GM23338 (cell line): ENCODE results near the gene LRRC17. TPM values are rescaled to one million over a fixed set of nuclear protein-coding genes. Genes with fewer than 3 reads are reported as not detected.

ENCODE experiments used
- ATAC-seq: fragments of 200-7000 bp; cut with Tn5 transposase; 3 replicates; pipeline ENCODE4 v1.9.1; 2020
- DNase-seq: peaks from one replicate; pipeline ENCODE4 v3.0.0-alpha.2; 2015; ENCODE audit warnings: low spot score
- H2AFZ ChIP-seq: fragments of 200-600 bp; sonication (generic); 2 replicates; pipeline ENCODE4 v1.8.0; 2016; ENCODE audit warnings: antibody characterized with exemption, mild to moderate bottlenecking, moderate library complexity
- H3F3A ChIP-seq: fragments of 200-600 bp; sonication (generic); replicated peaks from 2 replicates; pipeline ENCODE4 v1.8.0; 2017; ENCODE audit warnings: antibody characterized with exemption, mixed run types, low read depth
- H3K27ac ChIP-seq: fragments of 200-600 bp; sonication (generic); 2 replicates; pipeline ENCODE4 v1.6.1; 2016; ENCODE audit warnings: low read depth
- H3K27me3 ChIP-seq: fragments of 200-600 bp; sonication (generic); 2 replicates; pipeline ENCODE4 v1.8.0; 2016; ENCODE audit warnings: mild to moderate bottlenecking, mixed run types, moderate library complexity; ENCODE audit not compliant: insufficient read depth
- H3K36me3 ChIP-seq: fragments of 200-600 bp; sonication (generic); 2 replicates; pipeline ENCODE4 v1.8.0; 2016; ENCODE audit warnings: mild to moderate bottlenecking; ENCODE audit not compliant: insufficient read depth
- H3K4me1 ChIP-seq: fragments of 200-600 bp; sonication (generic); 2 replicates; pipeline ENCODE4 v1.8.0; 2016; ENCODE audit warnings: mild to moderate bottlenecking, moderate library complexity; ENCODE audit not compliant: insufficient read depth
- H3K4me2 ChIP-seq: fragments of 200-600 bp; sonication (generic); 2 replicates; pipeline ENCODE4 v1.7.1; 2017; ENCODE audit warnings: mixed run types
- H3K4me3 ChIP-seq: fragments of 200-600 bp; sonication (generic); 2 replicates; pipeline ENCODE4 v1.6.1; 2016; ENCODE audit warnings: mixed run types
- H3K79me2 ChIP-seq: fragments of 200-600 bp; sonication (generic); replicated peaks from 2 replicates; pipeline ENCODE4 v1.8.0; 2017; ENCODE audit warnings: mild to moderate bottlenecking; ENCODE audit not compliant: insufficient read depth
- H3K9me2 ChIP-seq: fragments of 200-600 bp; sonication (generic); 2 replicates; pipeline ENCODE4 v1.8.0; 2017; ENCODE audit not compliant: insufficient read depth
- H4K20me1 ChIP-seq: fragments of 200-600 bp; sonication (generic); replicated peaks from 2 replicates; pipeline ENCODE4 v1.8.0; 2017; ENCODE audit warnings: mild to moderate bottlenecking; ENCODE audit not compliant: insufficient read depth
- H3K27ac Mint-ChIP-seq: 2 replicates; pipeline ENCODE4 v1.8.0; 2020; ENCODE audit warnings: inconsistent platforms, mild to moderate bottlenecking, moderate library complexity, mixed read lengths
- H3K27me3 Mint-ChIP-seq: 3 replicates; pipeline ENCODE4 v1.8.0; 2022; ENCODE audit warnings: low read depth, mild to moderate bottlenecking, moderate library complexity, mixed read lengths, inconsistent platforms; ENCODE audit not compliant: insufficient read depth, poor library complexity
- H3K36me3 Mint-ChIP-seq: 3 replicates; pipeline ENCODE4 v1.8.0; 2021; ENCODE audit warnings: low read depth, mild to moderate bottlenecking, inconsistent platforms, moderate library complexity, mixed read lengths
- H3K4me1 Mint-ChIP-seq: 3 replicates; pipeline ENCODE4 v1.8.0; 2020; ENCODE audit warnings: mild to moderate bottlenecking, inconsistent platforms, mixed read lengths
- H3K4me3 Mint-ChIP-seq: 3 replicates; pipeline ENCODE4 v1.8.0; 2021; ENCODE audit warnings: moderate library complexity, mild to moderate bottlenecking, inconsistent platforms, mixed read lengths
- H3K9me3 Mint-ChIP-seq: 3 replicates; pipeline ENCODE4 v1.8.0; 2020; ENCODE audit warnings: moderate library complexity, mild to moderate bottlenecking, inconsistent platforms, mixed read lengths
- JUNB ChIP-seq: IDR thresholded peaks from one replicate; pipeline ENCODE4 v1.6.1; 2016; ENCODE audit warnings: antibody characterized with exemption; ENCODE audit not compliant: unreplicated experiment
- ZNF114 ChIP-seq: fragments of 250-450 bp; sonication (Bioruptor Pico); IDR thresholded peaks from 2 replicates; pipeline ENCODE4 v1.5.0; 2020; ENCODE audit warnings: mild to moderate bottlenecking, moderate library complexity
- ZNF331 ChIP-seq: fragments of 250-450 bp; sonication (Bioruptor Pico); IDR thresholded peaks from 2 replicates; pipeline ENCODE4 v1.5.0; 2020; ENCODE audit warnings: low read depth, mild to moderate bottlenecking, moderate library complexity
- polyA plus RNA-seq: library from polyadenylated mRNA; unstranded; fragments of >200 nt; fragmentation: Nextera tagmentation; extraction: Ambion mirVana; gene quantifications from 2 replicates; pipeline ENCODE4 v1.2.1, GENCODE V29; 2016
- total RNA-seq: library from RNA; depleted of rRNA; stranded (reverse); fragments of >200 nt; shearing (Covaris generic); gene quantifications from 2 replicates; pipeline ENCODE4 v1.2.3, GENCODE V29; 2014
- TF ChIP-seq, protein P1 (sequence below): fragments of 250-450 bp; sonication (Bioruptor Pico); IDR thresholded peaks from 2 replicates; pipeline ENCODE4 v1.5.0; 2020; ENCODE audit warnings: mild to moderate bottlenecking, moderate library complexity
- TF ChIP-seq, protein P2 (sequence below): IDR thresholded peaks from one replicate; pipeline ENCODE4 v1.6.1; 2018; ENCODE audit warnings: antibody characterized with exemption; ENCODE audit not compliant: unreplicated experiment
- TF ChIP-seq, protein P3 (sequence below), 2 experiments: fragments of 200-600 bp in 1 of 2; sonication (generic) in 1 of 2; conservative IDR thresholded peaks; 2 replicates each; pipeline versions ENCODE4 v1.5.1 to v1.6.1; 2016 to 2017; ENCODE audit warnings: antibody characterized with exemption in 2 of 2, low read depth in 2 of 2, mild to moderate bottlenecking in 2 of 2, moderate library complexity in 1 of 2

Gene LRRC17
- total and polyA plus RNA-seq, 2 experiments from 2014 or later: 2.8 to 3.1 TPM

DNA sequence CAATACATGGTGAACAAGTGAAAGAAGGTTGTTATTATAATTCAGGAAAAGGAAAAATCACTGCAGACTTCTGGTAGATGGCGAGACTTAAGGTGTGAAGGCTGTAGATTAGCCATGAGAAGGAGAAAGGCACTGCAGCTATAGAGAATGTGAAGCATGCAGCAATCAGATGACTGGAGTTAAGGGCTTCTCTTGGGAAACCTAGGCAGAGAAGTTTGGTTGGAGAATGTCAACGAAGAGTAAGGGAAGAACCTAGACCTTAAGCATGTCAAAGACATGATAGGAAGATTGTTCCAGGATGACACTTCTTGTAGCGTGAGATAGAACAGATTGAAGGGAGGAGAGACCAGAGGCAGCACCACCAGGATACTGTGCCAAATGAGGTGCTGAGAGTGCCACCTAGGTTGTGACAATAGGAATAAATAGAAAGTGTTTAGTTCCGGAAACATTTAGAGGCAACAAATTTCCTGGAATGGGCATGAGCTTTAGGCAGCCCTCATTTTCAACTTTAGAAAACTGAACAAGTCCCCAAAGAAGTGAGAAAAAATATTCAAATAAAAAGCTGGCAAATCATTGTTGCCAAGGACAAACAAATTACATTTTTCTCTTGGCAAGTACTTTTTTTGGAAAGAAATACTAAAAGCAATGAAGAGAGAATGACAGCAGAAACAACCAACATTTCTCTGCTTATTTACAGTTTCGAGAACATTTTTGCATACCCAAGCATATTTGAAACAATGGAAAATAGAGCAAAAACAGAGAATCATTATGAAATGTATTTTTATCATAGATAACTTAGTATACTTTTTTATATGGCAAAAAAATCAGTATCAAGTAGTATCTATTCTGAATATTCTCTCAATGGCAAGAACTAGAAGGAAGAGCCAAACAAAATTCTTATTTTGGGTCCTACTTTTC lies 4.9 kb downstream of the LRRC17 start:
- no peak overlapping the region for H3K27ac Mint-ChIP-seq
- Histone ChIP-seq H3K79me2 (no peaks in the 10 kb centered on the region), H3K27ac (no peak overlapping the region), H2AFZ (no peak overlapping the region), H3K36me3 (no peaks in the 10 kb centered on the region), H3K9me2 (no peaks in the 10 kb centered on the region), H3K27me3 (no peaks in the 10 kb centered on the region), H3K4me3 (no peak overlapping the region), H4K20me1 (no peaks in the 10 kb centered on the region), H3F3A (no peaks in the 10 kb centered on the region), H3K4me1 (peaks cover 30% of the 10 kb centered on the region), H3K4me2 (0 out of 2 replicates have a peak overlapping the region, but pooled peaks have one; percentile 16)
- H3K4me1 Mint-ChIP-seq: peaks cover 28% of the 10 kb centered on the region
- peaks cover 2% of the 10 kb centered on the region for H3K27me3 Mint-ChIP-seq
- DNase-seq (peak; percentile 41), ATAC-seq (peak; percentile 24; the same call in 1 of the 3 replicates)
- H3K36me3 Mint-ChIP-seq: no peaks in the 10 kb centered on the region
- no peak overlapping the region for H3K4me3 Mint-ChIP-seq
- TF ChIP-seq ZNF331 (CRISPR knock-in tag): no peak
- TF ChIP-seq JUNB: no peak
- TF ChIP-seq, protein P1, sequence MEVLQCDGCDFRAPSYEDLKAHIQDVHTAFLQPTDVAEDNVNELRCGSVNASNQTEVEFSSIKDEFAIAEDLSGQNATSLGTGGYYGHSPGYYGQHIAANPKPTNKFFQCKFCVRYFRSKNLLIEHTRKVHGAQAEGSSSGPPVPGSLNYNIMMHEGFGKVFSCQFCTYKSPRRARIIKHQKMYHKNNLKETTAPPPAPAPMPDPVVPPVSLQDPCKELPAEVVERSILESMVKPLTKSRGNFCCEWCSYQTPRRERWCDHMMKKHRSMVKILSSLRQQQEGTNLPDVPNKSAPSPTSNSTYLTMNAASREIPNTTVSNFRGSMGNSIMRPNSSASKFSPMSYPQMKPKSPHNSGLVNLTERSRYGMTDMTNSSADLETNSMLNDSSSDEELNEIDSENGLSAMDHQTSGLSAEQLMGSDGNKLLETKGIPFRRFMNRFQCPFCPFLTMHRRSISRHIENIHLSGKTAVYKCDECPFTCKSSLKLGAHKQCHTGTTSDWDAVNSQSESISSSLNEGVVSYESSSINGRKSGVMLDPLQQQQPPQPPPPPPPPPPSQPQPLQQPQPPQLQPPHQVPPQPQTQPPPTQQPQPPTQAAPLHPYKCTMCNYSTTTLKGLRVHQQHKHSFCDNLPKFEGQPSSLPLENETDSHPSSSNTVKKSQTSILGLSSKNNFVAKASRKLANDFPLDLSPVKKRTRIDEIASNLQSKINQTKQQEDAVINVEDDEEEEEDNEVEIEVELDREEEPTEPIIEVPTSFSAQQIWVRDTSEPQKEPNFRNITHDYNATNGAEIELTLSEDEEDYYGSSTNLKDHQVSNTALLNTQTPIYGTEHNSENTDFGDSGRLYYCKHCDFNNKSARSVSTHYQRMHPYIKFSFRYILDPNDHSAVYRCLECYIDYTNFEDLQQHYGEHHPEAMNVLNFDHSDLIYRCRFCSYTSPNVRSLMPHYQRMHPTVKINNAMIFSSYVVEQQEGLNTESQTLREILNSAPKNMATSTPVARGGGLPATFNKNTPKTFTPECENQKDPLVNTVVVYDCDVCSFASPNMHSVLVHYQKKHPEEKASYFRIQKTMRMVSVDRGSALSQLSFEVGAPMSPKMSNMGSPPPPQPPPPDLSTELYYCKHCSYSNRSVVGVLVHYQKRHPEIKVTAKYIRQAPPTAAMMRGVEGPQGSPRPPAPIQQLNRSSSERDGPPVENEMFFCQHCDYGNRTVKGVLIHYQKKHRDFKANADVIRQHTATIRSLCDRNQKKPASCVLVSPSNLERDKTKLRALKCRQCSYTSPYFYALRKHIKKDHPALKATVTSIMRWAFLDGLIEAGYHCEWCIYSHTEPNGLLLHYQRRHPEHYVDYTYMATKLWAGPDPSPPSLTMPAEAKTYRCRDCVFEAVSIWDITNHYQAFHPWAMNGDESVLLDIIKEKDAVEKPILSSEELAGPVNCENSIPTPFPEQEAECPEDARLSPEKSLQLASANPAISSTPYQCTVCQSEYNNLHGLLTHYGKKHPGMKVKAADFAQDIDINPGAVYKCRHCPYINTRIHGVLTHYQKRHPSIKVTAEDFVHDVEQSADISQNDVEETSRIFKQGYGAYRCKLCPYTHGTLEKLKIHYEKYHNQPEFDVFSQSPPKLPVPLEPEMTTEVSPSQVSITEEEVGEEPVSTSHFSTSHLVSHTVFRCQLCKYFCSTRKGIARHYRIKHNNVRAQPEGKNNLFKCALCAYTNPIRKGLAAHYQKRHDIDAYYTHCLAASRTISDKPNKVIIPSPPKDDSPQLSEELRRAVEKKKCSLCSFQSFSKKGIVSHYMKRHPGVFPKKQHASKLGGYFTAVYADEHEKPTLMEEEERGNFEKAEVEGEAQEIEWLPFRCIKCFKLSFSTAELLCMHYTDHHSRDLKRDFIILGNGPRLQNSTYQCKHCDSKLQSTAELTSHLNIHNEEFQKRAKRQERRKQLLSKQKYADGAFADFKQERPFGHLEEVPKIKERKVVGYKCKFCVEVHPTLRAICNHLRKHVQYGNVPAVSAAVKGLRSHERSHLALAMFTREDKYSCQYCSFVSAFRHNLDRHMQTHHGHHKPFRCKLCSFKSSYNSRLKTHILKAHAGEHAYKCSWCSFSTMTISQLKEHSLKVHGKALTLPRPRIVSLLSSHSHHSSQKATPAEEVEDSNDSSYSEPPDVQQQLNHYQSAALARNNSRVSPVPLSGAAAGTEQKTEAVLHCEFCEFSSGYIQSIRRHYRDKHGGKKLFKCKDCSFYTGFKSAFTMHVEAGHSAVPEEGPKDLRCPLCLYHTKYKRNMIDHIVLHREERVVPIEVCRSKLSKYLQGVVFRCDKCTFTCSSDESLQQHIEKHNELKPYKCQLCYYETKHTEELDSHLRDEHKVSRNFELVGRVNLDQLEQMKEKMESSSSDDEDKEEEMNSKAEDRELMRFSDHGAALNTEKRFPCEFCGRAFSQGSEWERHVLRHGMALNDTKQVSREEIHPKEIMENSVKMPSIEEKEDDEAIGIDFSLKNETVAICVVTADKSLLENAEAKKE: peak; percentile 31; the same call in 1 of the 2 replicates
- TF ChIP-seq, protein P2, sequence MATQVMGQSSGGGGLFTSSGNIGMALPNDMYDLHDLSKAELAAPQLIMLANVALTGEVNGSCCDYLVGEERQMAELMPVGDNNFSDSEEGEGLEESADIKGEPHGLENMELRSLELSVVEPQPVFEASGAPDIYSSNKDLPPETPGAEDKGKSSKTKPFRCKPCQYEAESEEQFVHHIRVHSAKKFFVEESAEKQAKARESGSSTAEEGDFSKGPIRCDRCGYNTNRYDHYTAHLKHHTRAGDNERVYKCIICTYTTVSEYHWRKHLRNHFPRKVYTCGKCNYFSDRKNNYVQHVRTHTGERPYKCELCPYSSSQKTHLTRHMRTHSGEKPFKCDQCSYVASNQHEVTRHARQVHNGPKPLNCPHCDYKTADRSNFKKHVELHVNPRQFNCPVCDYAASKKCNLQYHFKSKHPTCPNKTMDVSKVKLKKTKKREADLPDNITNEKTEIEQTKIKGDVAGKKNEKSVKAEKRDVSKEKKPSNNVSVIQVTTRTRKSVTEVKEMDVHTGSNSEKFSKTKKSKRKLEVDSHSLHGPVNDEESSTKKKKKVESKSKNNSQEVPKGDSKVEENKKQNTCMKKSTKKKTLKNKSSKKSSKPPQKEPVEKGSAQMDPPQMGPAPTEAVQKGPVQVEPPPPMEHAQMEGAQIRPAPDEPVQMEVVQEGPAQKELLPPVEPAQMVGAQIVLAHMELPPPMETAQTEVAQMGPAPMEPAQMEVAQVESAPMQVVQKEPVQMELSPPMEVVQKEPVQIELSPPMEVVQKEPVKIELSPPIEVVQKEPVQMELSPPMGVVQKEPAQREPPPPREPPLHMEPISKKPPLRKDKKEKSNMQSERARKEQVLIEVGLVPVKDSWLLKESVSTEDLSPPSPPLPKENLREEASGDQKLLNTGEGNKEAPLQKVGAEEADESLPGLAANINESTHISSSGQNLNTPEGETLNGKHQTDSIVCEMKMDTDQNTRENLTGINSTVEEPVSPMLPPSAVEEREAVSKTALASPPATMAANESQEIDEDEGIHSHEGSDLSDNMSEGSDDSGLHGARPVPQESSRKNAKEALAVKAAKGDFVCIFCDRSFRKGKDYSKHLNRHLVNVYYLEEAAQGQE: no peak
- TF ChIP-seq, protein P3, sequence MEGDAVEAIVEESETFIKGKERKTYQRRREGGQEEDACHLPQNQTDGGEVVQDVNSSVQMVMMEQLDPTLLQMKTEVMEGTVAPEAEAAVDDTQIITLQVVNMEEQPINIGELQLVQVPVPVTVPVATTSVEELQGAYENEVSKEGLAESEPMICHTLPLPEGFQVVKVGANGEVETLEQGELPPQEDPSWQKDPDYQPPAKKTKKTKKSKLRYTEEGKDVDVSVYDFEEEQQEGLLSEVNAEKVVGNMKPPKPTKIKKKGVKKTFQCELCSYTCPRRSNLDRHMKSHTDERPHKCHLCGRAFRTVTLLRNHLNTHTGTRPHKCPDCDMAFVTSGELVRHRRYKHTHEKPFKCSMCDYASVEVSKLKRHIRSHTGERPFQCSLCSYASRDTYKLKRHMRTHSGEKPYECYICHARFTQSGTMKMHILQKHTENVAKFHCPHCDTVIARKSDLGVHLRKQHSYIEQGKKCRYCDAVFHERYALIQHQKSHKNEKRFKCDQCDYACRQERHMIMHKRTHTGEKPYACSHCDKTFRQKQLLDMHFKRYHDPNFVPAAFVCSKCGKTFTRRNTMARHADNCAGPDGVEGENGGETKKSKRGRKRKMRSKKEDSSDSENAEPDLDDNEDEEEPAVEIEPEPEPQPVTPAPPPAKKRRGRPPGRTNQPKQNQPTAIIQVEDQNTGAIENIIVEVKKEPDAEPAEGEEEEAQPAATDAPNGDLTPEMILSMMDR (conservative IDR thresholded peaks at IDR 0.05; ENCODE audit: low read depth in 2 of 2): peak; percentile 16 to 41; a peak in 3 of 4 replicates
- no peak for TF ChIP-seq ZNF114
- H3K9me3 Mint-ChIP-seq: no peaks in the 10 kb centered on the region
